ENCODE results near the gene ZNF276.
"Not testable (repeated sequence)": the region's sequence is repeated elsewhere in the genome, so short reads cannot be mapped to it uniquely, and the experiment has no call there.

Gene ZNF276

GRCh38 chr16:89720813-89721545 is at the start of gene ZNF276, which contains the start of gene VPS9D1:
Gene ZNF276, plus strand, starts transcription at chr16:89721537. Its CDS starts 104 bp downstream, at chr16:89721641.
Gene VPS9D1, minus strand, starts transcription at chr16:89720898. Its CDS starts 37 bp downstream, at chr16:89720861.
- peak; percentile 72 to 90 for DNase-seq

- DNase-seq: not testable (repeated sequence)
Observed at GRCh38 chr16:89671565-89671964, 49.8 kb upstream of the ZNF276 start.

- no peak for DNase-seq
Observed at GRCh38 chr16:89672177-89672941, 49.0 kb upstream of the ZNF276 start.

- DNase-seq: no peak
Observed at GRCh38 chr16:89678258-89678657, 43.1 kb upstream of the ZNF276 start.

DNA sequence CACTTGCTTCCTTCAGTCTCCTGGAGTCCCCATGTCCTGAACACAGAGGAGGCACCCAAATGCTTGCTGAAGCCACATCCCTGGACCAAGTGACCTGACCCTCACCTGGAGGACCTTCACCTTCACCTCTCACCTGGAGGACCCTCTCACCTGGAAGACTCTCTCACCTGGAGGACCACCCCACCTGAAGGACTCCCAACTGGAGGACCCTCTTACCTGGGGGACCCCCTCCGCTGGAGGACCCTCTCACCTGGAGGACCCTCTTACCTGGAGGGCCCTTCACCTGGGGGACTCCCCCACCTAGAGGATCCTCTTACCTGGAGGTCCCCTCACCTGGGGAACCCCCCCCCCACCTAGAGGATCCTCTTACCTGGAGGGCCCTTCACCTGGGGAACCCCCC is 35.4 kb upstream of the ZNF276 start:
- DNase-seq: no peak

DNA sequence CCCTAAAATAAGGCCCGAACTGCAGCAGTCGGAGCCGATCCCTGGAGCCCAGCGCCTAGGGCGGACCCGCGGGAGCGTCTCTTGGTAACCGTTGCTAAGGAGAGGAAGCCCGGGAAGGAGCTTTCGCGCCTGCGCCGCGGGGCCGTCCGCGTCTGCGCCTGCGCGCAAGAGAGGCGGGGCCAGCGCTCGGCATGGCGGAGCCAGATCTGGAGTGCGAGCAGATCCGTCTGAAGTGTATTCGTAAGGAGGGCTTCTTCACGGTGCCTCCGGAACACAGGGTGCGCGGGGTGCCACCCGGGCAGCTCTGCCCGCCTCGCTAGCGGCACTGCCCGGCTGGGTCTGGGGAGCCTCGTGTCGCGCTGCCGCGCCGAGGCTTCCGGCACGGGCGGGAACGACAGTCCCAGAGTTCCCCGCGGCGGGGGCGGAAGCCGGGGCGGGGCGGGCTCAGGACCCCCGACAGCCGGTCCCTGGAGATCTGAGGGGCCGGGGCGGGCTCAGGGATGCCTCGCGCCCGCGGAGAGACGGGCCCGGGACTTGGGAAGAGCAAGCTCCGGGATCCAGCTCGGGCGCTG is 34.7 kb upstream of the ZNF276 start, which contains the start of gene CDK10:
CDK10 (plus strand) TSS at position 170 of the 572 bp plus-strand sequence; CDS start at position 192, 22 bp downstream.
- DNase-seq: peak; percentile 80 to 84

DNA sequence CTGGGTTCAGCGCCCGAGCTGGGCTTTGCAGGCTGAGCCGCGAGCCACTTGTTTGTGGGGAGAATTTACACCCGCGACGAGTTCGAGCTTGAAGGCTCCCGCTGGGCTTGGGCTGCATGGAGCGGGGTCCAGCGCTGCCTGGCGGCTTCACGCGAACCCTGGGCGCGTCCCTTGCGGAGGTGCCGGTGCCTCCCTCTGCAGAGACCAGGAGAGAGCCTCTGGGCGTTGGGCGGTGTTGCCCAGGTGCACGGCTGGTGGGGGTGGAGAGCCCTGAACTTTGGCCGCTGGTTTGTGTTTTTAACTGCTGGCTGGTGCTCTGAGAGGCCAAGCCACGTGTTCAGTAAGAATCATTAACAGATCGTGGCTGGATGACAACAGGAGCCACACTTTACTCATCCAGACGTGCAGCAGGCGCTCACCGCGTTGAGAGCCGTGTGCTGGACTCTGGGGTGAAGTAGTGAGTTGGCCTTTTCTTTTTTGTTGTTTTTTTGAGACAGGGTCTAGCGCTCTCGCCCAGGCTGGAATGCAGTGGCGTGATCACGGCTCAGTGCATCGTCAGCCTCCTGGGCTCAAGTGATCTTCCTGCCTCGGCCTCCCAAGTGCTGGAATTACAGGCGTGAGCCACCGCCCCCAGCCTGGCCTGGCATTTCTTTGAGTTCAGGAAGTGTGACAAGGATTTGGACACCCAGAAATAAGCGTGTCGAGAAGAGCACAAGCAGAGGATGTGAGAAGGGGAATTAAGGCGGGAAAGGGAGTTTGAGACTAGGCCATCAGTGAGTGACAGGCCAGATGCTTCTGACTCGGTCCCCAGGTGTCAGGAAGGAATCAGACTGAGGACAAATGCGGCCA is 34.0 kb upstream of the ZNF276 start:
- peak in 1 of 2 experiments; percentile 78 for DNase-seq

DNA sequence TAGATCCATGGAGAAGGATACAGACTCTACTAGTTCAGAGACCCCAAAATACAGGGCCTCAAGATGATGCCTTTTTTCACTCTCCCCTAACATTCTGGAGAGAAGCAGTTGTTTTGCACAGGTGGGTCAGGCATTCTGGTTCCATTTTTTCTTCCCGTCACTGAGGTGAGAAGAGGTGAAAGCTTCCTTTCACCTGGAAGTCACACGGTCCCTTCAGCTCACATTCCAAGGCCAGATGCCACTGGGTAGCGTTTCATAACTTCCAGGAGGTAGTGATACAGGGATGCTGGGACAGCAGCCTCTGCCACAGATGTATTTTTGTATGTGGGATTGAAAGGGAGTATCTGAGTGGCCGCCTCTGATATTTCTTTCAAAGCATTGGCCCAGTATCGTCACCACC is 32.9 kb upstream of the ZNF276 start:
- no peak for DNase-seq

DNA sequence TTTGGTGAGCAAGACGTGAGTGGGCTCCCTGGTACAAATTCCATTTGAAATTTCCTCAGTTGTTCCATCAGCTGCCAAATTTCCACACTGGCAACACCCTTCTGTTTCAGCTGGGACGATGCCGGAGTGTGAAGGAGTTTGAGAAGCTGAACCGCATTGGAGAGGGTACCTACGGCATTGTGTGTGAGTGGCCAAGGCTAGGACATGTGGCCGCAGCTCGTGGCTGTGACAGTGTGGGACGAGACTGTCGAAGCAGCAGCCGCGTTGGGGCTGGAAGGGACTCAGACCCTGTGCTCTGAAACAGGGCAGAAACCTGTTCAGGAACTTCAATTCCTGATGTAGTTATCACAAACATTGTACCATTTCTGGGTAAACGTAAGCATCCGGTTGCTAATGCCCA is 32.2 kb upstream of the ZNF276 start:
- DNase-seq: no peak

DNA sequence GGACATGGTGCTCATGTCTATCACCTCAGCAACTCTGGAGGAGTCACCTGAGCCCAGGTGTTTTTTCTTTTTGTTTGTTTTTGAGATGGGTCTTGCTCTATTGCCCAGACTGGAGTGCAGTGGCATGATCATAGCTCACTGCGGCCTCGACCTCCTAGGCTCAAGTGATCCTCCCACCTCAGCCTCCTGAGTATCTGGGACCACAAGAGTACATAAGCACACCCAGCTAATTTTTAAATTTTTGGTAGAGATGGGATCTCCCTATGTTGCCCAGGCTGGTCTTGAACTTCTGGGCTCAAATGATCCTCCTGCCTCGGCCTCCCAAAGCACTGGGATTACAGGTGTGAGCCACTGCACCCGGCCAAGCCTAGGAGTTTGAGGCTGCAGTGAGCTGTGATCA is 31.7 kb upstream of the ZNF276 start:
- DNase-seq: not testable (repeated sequence)

DNA sequence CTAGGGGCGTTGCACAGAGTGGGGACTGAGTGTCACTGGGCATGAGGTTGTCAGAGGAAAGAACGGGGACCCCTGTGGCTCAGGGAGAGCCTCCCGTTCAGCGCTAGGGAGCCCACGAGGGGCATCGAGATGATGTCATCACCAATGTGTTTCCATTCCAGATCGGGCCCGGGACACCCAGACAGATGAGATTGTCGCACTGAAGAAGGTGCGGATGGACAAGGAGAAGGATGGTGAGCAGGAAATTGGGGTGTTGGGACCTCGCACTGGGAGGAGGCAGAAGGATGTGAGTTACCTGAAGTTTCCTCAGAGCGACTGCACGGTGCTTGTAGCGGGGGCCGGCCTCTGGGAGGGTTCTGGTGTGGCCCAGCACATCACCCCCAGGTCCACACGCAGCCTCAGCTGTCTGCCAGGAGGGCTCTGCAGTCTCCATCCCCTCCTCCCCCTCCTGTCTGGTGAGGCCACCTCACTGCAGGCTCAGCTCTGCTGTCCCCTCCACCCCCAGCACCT is 30.9 kb upstream of the ZNF276 start:
- DNase-seq: no peak

DNA sequence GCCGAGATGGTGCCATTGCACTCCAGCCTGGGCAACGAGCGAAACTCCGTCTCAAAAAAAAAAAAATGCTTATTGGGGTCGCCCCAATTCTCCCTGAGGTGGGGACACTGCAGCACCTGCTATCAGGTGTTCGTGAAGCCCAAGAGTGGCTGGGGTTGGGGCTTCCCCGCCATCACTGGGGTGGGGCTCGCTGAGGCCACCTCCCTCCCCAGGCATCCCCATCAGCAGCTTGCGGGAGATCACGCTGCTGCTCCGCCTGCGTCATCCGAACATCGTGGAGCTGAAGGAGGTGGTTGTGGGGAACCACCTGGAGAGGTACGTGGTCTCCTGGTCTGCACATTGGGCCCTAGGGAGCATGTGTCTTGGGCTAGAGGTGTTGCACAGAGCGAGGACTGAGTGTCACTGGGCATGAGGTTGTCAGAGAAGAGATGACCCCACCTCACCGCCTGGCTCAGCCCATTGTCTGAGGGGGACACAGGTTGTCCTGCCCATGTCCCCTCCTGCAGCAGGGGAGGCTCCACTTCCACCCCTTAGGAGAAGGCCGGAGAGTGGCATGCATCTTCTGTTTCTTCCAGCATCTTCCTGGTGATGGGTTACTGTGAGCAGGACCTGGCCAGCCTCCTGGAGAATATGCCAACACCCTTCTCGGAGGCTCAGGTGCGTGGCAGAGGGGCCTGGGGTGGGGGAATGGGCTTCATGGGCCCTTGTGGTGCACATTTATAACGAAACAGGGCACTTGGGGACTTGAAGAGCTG is 29.9 kb upstream of the ZNF276 start:
- no peak for DNase-seq

DNA sequence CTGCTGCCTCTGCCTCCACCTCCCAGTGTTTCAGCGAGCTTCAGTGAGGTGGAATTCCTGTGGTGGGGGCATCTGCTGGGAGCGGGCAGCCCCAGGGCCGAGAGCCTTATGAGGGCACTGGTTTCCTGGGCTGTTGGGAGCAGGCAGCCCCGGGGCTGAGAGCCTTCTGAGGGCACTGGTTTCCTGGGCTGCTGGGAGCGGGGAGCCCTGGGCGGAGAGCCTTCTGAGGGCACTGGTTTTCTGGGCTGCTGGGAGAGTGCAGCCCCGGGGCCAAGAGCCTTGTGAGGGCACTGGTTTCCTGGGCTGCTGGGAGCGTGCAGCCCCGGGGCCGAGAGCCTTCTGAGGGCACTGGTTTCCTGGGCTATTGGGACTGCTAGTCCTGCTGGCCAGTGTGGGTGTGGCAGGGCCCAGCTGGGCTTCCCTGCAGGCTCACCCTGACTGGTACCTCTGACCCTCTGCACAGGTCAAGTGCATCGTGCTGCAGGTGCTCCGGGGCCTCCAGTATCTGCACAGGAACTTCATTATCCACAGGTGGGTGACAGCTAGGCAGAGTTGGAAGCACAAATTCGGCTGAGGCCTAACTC is 29.3 kb upstream of the ZNF276 start:
- no peak for DNase-seq

- no peak for DNase-seq
Observed at GRCh38 chr16:89693289-89693731, 28.0 kb upstream of the ZNF276 start.

- DNase-seq: no peak
Observed at GRCh38 chr16:89693931-89694783, 27.2 kb upstream of the ZNF276 start.

DNA sequence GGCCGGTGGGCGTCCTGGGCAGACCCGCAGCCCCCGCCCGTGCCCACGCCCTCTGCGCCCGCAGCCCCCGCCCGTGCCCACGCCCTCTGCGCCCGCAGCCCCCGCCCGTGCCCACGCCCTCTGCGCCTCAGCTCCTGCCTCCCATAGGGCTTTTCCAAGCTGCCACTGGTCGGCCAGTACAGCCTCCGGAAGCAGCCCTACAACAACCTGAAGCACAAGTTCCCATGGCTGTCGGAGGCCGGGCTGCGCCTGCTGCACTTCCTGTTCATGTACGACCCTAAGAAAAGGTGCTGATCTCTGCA is 26.6 kb upstream of the ZNF276 start:
- DNase-seq: not testable (repeated sequence)

DNA sequence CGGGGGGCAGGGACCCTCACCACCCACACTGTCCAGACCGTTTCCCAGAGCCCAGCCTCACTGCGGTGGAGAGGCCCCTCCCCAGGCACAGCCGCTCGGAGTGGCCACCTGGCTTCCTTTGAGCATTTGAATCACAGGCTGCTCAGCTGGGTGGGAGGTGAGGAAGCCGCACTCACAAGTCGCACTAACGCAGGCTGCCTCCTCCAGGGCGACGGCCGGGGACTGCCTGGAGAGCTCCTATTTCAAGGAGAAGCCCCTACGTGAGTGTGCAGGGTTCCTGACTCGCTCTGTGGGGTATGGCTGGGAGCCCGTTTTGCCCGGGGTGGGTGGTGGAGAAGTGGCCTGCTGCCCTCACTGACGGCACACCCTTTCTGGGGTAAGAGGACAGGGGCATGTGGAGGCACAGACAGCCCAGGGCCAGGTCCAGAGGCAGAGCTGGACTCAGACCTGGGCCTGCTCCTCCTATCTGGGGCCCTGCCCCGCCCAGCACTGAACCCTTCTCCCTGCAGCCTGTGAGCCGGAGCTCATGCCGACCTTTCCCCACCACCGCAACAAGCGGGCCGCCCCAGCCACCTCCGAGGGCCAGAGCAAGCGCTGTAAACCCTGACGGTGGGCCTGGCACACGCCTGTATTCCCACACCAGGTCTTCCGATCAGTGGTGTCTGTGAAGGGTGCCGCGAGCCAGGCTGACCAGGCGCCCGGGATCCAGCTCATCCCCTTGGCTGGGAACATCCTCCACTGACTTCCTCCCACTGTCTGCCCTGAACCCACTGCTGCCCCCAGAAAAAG is 26.1 kb upstream of the ZNF276 start:
- DNase-seq: no peak

GRCh38 chr16:89695875-89696669 is 25.3 kb upstream of the ZNF276 start:
- no peak for DNase-seq

GRCh38 chr16:89696670-89697128 is 24.6 kb upstream of the ZNF276 start:
- no peak for DNase-seq
